Measurements from ENCODE around the gene PNMA3.
"Not testable (repeated sequence)": the region's sequence is repeated elsewhere in the genome, so short reads cannot be mapped to it uniquely, and the experiment has no call there.

Gene PNMA3

DNA sequence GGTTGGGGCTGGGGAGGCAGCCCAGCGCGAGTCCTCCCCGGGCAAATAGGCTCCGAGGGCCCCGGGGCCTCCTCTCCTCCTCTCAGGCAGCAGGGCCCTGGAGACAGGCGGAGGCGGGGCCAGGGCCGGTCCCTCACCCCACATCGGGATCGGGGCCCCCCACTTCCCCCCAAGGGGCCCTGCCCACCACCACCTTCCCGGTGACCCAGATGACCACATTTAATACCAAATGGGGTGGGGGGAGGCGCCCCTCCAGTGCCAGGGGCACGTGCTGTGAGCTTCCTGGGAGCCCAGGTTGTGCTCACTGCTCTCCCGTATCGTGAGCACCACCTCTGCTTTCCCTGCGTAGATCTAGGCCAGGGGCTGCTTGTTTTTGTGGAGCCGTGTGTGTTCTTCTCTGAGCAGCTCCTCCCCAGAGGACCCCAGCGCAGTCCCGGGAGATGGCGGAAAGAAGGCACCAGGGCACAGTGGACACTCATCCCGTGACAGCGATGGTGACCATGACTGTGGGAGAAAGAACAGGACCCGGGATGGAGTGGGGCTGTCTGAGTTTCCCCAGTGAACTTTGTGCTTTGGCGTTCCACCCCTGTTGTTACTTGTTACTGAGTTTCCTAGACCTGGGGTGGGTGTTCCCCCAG is 18.1 kb downstream of the PNMA3 start:
- no peak for DNase-seq (ENCODE audit: low spot score)

DNA sequence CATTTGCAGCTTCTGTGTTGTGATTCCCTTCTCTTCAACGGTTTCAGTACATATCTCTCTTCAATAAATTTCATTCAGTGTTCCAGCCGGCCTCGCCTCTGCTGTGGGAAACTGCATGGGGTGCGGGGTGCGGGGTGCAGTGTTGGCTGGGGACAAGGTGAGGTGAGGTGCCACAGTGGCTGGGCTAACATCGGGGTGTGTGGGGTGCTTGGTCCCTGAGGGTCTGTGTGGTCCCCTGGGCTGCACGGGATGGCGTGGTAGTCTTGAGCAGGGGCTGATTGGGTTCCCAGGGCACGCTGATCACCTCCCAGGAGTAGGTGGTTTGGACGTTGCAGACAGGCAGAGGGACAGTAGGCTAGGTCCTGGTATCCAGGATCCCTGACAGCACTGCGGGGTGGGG is 18.7 kb downstream of the PNMA3 start:
- no peak for DNase-seq (ENCODE audit: low spot score)

DNA sequence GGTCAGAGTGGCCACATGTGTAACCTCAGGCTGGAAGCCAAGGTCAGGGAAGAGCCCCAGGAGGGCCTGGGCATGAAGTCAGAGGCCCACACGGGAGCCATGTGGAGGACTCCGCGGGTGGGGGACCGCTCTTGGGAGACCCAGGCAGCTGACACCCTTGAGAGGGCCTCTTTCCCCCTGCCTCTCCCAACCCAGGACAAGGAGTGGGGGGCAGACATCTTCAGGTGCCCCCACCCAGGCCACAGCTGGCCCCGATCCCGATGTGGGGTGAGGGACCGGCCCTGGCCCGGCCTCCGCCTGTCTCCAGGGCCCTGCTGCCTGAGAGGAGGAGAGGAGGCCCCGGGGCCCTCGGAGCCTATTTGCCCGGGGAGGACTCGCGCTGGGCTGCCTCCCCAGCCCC is 19.1 kb downstream of the PNMA3 start:
- no peak for DNase-seq (ENCODE audit: low spot score)

DNA sequence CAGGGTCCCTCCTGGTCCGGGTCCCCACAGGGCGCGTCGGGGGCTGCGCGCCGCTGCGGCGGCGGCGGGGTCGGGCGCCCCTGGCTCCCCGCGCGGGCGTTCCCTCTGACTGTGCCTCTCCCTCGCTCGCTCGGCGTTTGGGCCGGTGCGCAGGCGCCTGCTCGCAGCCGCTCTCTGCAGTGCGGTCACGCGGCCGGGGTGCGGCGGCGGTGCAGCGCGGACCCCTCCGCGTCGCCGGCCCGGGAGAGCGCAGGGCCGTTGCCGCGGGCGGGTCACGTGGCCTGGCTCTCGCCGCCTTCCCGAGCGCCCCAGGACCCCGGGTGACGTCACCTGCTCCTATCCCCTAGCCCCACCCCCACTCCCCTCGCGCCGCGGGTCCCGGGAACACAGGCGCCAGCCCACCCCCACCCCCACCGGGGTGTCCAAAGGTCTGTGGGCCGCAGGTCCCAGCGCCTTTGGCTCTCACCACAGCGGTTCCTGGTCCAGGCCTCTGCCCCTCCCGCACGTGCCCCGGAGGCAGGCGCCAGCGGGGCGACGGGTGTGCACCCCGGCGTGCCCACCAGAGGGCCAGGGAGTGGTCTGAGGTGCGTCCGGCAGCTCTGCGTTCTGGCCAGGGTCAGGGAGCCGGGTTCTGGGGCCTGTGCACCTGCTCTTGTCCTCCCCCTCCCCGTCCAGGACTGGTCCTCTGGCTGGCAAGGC is 21.3 kb downstream of the PNMA3 start:
- DNase-seq (ENCODE audit: low spot score) = not testable (repeated sequence)

DNA sequence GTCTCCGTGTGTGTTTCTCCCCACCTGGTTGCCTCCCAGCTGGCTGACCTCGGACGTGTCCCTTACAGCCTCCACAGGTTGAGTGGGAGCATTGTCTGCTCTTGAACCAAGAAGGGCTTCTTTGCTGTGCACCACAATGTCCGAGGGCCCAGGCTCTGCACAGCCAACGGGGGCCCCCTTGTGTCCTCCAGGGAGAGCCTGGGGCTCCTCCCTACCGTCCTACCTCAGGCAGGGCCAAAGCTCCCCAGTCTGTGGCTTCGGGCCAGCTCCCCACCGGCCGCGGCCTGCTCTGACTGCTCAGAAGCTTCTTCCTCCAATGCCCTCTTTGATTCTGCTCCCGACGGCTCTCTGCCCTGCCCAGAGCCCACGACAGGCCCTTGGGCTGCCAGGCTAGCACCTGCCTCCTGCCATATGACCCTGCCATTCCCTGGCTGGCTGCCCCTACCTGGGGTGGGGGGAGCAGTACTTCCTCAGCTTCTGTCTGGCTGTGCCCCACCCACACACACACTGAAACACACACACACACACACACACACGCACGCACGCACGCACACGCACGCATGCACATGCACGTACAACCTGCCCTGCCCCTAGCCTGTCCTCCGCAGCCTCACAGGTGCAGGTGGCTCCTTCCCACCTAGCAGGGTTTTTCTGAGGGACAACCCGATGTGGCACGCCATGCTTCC is 27.1 kb downstream of the PNMA3 start:
- DNase-seq (ENCODE audit: low spot score) = not testable (repeated sequence)

DNA sequence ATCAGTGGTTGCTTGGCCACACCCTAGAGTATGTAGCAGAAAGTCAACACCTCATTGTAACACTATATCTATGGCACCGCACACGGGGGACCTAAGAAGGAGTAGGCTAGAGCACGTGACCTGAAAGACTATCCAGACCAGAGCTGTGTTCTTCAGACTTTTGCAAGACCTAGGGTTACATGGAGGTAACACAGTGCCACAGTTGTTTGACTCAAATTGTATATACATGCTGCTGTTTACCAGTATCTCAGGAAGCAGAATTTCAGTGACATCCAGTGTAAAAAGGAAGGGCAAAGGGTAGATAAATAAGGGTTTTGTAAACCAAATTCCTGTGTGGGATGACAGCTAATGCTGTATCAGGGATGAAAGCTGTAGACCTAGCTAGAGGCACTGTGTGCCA is 46.1 kb downstream of the PNMA3 start:
- DNase-seq (ENCODE audit: low spot score) = no peak

DNA sequence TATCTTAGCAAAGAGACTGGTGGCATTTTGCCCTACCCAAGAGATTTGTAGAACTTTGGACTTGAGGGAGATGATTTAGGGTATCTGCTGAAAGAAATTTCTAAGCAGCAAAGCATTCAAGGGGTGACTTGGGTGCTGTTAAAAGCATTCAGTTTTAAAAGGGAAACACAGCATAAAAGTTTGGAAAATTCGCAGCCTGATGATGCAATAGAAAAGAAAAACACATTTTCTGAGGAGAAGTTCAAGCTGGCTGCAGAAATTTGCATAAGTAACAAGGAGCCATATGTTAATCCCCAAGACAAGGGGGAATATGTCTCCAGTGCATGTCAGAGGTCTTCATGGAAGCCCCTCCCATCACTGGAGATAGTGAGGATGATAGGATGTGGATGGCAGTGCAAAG is 48.7 kb downstream of the PNMA3 start:
- not testable (repeated sequence) for DNase-seq (ENCODE audit: low spot score)

DNA sequence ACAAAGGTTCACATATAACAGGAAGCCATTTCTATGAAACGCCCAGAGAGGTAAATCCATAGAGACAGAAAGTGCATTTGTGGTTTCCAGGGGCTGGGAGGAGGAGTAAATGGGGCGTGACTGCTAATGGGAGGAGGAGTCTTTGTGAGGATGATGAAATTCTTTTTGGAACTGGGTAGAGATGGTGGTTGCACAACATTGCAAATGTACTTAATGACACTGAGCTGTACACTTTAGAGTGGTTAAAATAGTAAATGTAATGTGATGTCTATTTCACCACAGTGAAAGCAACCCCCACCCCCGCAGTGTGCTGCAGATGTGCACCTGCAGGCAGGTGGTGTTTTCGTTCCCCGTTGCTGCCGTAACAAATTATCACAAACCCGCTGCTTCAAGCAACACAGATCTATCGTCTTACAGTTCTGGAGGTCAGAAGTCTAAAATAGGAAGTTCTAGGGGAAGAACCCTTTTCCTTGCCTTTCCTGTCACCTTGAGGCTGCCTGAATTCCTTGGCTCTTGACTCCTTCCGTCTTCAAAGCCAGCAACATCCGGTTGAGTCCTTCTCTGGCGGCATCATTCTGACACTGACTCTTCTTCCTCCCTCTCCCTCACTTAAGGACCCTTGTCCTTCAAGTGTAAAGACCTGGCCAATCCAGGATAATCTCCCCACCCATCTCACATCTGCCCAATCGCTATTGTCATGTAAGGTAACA is 50.0 kb downstream of the PNMA3 start:
- not testable (repeated sequence) for DNase-seq (ENCODE audit: low spot score)
